HFFc6 (cell line): ENCODE measurements around the gene SCUBE1. TPM values are rescaled to one million over a fixed set of nuclear protein-coding genes. Genes with fewer than 3 reads are reported as not detected.

ENCODE experiments used
- DNase-seq: peaks from one replicate; pipeline ENCODE4 v3.0.0-alpha.2; 2018
- H3K27ac Mint-ChIP-seq: 2 replicates; pipeline ENCODE4 v1.8.0; 2020; ENCODE audit warnings: mild to moderate bottlenecking, mixed read lengths
- H3K27me3 Mint-ChIP-seq: 2 replicates; pipeline ENCODE4 v1.8.0; 2021; ENCODE audit warnings: mild to moderate bottlenecking, moderate library complexity, mixed read lengths; ENCODE audit not compliant: insufficient read depth
- H3K36me3 Mint-ChIP-seq: 2 replicates; pipeline ENCODE4 v1.8.0; 2021; ENCODE audit warnings: low read depth, mixed read lengths
- H3K4me1 Mint-ChIP-seq: 2 replicates; pipeline ENCODE4 v1.8.0; 2020; ENCODE audit warnings: low read depth, mixed read lengths
- H3K4me3 Mint-ChIP-seq: 2 replicates; pipeline ENCODE4 v1.8.0; 2020; ENCODE audit warnings: mild to moderate bottlenecking, moderate library complexity, mixed read lengths
- H3K9me3 Mint-ChIP-seq: 2 replicates; pipeline ENCODE4 v1.8.0; 2020; ENCODE audit warnings: mild to moderate bottlenecking, mixed read lengths
- total RNA-seq, 6 experiments: library from RNA; stranded (reverse); fragmentation: NEBNext Ultra II Directional; extraction: Animal tissue kit (Norgen Biotek cat#: 25700); gene quantifications; 2 replicates in 1 of 6; 3 replicates in 5 of 6; pipeline ENCODE4 v1.2.3, GENCODE V29; 2021
- TF ChIP-seq, protein P1 (sequence below): fragments of 200-600 bp; sonication (generic); IDR thresholded peaks from 2 replicates; pipeline ENCODE4 v1.5.0; 2021; ENCODE audit warnings: antibody characterized with exemption, mild to moderate bottlenecking

Gene SCUBE1
- total RNA-seq, 6 experiments from 2014 or later = not detected

DNA sequence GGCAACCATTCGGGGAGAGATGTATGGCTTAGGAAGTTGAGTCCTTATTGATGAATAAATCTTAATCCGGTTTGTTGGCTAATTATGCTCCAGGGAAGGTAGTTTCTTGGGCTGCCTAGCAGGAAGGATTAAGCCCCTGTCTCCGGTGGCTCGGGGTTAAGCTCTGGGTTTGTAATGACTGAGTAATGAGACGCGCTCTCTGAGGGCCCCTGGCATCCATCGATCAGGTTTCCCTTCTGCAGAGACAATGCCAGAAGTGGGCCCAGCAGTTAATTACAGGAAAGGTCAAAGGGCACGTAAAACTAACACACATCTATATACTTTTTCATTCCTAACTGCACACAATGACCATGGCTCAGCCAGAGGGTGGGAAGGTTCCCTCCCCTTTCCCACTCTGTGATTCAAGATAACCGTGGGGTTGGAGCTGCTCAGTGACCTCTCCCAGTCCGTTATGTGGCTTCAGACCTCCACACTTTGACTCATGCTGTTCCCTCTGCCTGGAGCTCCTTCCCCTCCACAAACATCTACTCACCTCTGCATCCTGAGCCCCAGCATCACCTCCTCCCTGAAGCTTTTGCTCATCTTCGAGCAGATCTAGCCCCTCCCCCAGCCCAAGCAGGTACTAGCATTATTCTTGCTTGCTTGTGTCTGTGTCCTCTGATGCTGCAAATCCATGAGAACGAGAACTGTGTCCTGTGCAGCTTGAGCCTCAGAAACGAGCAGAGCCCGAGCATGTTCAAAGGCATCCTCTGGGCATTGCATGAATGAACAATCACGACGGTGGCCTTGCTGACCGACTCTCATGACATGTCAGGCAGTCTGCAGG, 16.6 kb downstream of the SCUBE1 start:
- no peak for DNase-seq
- H3K9me3 Mint-ChIP-seq = no peaks in the 10 kb centered on the region
- no peaks in the 10 kb centered on the region for H3K4me1 Mint-ChIP-seq
- H3K27me3 Mint-ChIP-seq = peaks cover 18% of the 10 kb centered on the region
- H3K4me3 Mint-ChIP-seq = no peak overlapping the region
- H3K36me3 Mint-ChIP-seq = no peaks in the 10 kb centered on the region
- H3K27ac Mint-ChIP-seq = no peak overlapping the region
- TF ChIP-seq, protein P1, sequence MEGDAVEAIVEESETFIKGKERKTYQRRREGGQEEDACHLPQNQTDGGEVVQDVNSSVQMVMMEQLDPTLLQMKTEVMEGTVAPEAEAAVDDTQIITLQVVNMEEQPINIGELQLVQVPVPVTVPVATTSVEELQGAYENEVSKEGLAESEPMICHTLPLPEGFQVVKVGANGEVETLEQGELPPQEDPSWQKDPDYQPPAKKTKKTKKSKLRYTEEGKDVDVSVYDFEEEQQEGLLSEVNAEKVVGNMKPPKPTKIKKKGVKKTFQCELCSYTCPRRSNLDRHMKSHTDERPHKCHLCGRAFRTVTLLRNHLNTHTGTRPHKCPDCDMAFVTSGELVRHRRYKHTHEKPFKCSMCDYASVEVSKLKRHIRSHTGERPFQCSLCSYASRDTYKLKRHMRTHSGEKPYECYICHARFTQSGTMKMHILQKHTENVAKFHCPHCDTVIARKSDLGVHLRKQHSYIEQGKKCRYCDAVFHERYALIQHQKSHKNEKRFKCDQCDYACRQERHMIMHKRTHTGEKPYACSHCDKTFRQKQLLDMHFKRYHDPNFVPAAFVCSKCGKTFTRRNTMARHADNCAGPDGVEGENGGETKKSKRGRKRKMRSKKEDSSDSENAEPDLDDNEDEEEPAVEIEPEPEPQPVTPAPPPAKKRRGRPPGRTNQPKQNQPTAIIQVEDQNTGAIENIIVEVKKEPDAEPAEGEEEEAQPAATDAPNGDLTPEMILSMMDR = no peak

DNA sequence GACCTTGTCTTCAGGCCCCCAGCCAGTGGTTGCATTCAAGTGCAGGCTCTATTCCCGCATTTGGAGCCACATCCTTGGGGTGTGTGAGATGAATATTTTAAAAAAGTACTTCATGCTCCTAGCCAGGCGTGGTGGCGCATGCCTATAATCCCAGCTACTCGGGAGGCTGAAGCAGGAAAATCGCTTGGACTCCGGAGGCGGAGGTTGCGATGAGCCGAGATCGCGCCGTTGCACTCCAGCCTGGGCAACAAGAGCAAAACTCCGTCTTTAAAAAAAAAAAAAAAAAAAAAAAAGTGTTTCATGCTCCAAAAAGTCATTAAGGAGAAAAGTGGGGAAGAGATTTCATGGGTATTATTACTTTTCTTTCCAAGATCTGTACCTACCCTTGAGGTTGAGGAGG, 18.0 kb downstream of the SCUBE1 start:
- Mint-ChIP-seq H3K27me3 (peaks cover 22% of the 10 kb centered on the region), H3K4me1 (no peaks in the 10 kb centered on the region), H3K36me3 (no peaks in the 10 kb centered on the region), H3K9me3 (no peaks in the 10 kb centered on the region), H3K4me3 (no peak overlapping the region), H3K27ac (no peak overlapping the region)
- TF ChIP-seq, protein P1 = no peak
- no peak for DNase-seq

DNA sequence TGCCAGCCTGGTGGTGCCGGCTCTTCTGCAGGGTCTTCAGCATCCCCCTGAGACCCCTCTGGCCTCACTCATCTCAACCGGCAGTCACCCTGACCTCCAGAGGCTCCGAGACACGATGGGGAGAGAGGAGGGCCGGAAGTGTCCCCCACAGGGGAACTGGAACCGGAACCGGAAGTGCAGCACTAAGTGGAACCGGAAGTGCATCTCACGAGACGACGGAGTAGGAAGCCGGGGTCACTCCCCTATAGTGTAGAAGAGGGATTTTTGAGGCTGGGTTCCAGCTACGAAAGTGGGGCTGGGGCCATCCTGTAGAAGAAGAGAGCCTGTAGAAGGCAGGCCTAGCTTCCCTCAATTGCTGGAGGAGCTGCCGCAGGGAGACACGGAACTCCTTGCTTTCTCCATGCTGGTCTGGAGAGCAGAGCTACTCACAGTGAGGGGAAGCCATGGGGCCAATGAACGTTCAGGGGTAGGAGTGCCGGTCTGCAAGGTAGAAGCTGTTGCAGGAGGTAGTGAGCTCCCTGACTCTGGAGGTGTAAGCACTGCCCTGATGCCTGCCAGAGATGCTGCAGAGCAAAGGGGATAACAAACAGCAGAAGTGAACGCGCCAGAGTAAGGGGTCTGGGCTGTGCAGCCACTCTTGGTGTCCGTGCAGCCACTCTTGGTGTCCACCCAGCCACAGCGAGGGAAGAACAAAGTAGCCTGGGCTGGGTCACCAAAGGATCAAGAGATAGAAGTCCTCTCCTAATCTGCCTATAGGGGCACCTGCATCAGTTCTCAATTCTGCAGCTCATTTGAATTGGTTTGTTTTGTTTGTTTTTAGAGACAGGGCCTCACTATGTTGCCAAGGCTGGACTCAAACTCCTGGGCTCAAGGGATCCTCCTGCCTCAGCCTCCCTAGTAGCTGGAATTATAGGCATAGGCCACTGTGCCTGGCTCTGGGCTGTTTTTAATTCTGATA, 21.9 kb downstream of the SCUBE1 start:
- peaks cover 15% of the 10 kb centered on the region for H3K27me3 Mint-ChIP-seq

DNA sequence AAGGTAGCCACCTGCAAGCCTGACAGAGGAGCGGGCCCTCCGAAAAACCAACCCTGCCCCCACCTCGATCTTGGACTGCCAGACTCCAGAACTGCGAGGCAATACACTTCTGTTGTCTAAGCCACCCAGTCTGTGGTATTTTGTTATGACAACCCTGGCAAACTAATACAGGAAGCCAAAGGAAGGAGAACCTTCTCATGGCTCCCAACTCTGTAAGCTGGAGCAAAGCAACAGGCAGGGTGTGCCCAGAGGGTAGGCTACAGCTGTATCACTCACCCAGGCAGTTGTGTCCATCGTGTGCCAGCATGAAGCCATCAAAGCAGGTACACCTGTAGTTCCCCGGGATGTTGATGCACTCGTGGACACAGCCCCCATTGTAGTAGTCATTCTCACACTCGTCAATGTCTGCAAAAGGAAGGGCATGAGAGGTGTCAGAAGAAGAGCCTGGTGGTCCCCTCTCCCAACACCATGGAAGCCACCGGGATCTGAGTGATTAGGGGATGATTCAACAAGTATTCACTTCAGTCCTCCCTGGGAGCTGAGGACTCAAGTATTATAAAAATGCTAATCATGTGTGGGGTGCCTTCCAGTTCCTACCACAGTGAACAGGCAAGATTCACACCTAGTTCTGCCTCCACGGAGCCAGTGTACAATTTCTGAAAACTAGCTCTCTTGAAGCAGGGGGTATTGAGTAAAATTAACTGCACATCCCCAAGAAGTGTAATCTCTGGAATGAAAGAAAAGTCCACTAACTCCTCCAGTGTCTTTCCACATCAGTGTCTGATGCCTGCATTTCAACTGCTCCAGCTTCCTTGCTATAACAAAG, 23.3 kb downstream of the SCUBE1 start:
- Mint-ChIP-seq H3K9me3 (no peaks in the 10 kb centered on the region), H3K36me3 (no peaks in the 10 kb centered on the region), H3K27me3 (peaks cover 24% of the 10 kb centered on the region), H3K4me1 (no peaks in the 10 kb centered on the region), H3K27ac (no peak overlapping the region), H3K4me3 (no peak overlapping the region)
- TF ChIP-seq, protein P1 = no peak
- no peak for DNase-seq

More for the DNA sequence above, 21.9 kb downstream of the SCUBE1 start:
- no peaks in the 10 kb centered on the region for H3K9me3 Mint-ChIP-seq
- TF ChIP-seq, protein P1 = no peak
- H3K27ac Mint-ChIP-seq = no peak overlapping the region
- no peak overlapping the region for H3K4me3 Mint-ChIP-seq
- DNase-seq = no peak
- H3K36me3 Mint-ChIP-seq = no peaks in the 10 kb centered on the region
- H3K4me1 Mint-ChIP-seq = no peaks in the 10 kb centered on the region

DNA sequence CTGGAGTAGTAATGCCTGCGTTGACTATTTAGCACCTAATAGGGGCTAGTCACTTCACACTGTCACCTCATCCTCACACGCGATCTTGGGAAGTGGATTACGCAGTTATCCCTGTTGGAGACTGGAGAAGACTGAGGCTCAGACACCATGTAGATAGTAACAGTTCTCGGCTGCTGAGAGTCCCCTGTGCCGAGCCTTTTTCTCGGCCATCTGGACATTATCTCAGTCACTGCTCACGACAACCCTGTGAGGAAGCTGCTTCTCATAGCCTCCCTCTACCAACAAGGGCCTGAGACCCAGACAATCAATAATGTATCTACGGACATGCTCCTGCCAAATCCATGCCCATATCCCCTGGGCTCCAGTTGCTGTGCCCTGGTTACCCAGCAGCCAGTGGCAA, 25.9 kb downstream of the SCUBE1 start:
- DNase-seq = no peak
- Mint-ChIP-seq H3K9me3 (no peaks in the 10 kb centered on the region), H3K27ac (no peak overlapping the region), H3K27me3 (peaks cover 30% of the 10 kb centered on the region), H3K4me3 (no peak overlapping the region), H3K4me1 (no peaks in the 10 kb centered on the region), H3K36me3 (no peaks in the 10 kb centered on the region)
- TF ChIP-seq, protein P1 = no peak
